ENCODE measurements around the gene VIT. TPM values are rescaled to one million over a fixed set of nuclear protein-coding genes. Genes with fewer than 3 reads are reported as not detected.

VIT gene
- total and polyA plus RNA-seq, 10 donors = 0.05 to 0.74 (median 0.38) TPM; not detected in 6

DNA sequence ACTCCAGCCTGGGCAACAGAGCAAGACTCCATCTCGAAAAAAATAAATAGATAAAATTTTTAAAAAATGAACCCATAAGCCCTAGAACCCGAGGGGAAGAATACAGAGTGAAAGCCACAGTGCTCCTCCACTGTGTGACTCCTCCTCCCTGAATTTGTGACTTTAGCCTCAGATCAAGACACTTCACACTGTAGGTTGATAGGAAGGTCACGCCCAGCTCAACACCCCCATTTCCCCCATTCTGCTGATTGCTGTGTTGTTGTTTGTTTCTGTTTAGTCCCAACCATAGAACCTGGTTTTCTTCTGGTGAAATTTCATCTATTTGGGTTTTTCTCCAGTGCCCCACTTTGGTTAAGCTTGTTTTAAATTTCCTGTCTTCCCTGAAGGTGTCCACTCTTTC lies 102.2 kb downstream of the VIT start:
- intact Hi-C loops (cut with DNase I; ENCODE audit: low total_unique reads) = no loop called here
- H3K9me3 ChIP-seq = peaks cover 0 to 10% (median 0%) of the 10 kb centered on the region in 8 donors
- H3K4me1 ChIP-seq = no peaks in the 10 kb centered on the region
- TF ChIP-seq CTCF (IDR thresholded peaks at IDR 0.05 in 8 of 11, conservative IDR thresholded peaks at IDR 0.05 in 3 of 11) (no peak), POLR2AphosphoS5 (IDR thresholded peaks at IDR 0.05) (no peak), POLR2A (IDR thresholded peaks at IDR 0.05) (no peak)
- DNase-seq = no peak
- no peaks in the 10 kb centered on the region for H3K36me3 ChIP-seq
- peaks cover 0 to 12% (median 0%) of the 10 kb centered on the region in 7 donors for H3K27me3 ChIP-seq (replicated peaks in 1 of 7)
- 64 to 87% (median 74%) methylated on average over 3 of the region's 3 CpGs for WGBS, 5 donors
- no peak overlapping the region for H3K4me3 ChIP-seq
- peak overlapping the region in 3 of 8 donors; percentile 30 to 53 (median 41) for H3K27ac ChIP-seq

DNA sequence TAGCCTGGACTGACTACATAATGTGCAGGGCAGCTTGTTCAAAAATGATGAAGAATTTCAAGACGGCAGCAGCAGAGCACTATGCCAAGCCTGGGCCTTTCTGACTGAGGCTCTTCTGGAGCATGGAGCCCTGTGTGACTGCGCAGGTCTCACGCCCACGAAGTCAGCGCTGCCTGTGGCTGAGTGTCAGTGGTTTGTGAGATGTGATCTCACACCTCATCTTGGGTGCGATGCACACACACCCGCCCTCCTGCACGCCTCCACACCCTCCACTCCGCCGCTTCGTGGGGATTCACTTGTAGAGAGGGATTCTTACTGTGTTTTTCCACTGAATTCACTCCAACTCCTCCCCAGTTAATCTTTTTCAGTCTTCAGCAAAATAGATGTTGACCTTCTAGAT lies 103.9 kb downstream of the VIT start:
- Histone ChIP-seq H3K4me3 (no peak overlapping the region), H3K4me1 (no peaks in the 10 kb centered on the region), H3K9me3 (peaks cover 0 to 10% (median 0%) of the 10 kb centered on the region in 8 donors), H3K36me3 (no peaks in the 10 kb centered on the region), H3K27me3 (replicated peaks in 1 of 7) (peaks cover 0 to 12% (median 0%) of the 10 kb centered on the region in 7 donors), H3K27ac (peak overlapping the region in 3 of 8 donors; percentile 10 to 53 (median 13))
- DNase-seq = no peak
- intact Hi-C loops (cut with DNase I; ENCODE audit: low total_unique reads) = no loop called here
- WGBS, 5 donors = 82 to 93% (median 83%) methylated on average over 11 of the region's 11 CpGs
- TF ChIP-seq POLR2A (IDR thresholded peaks at IDR 0.05) = no peak
- no peak for TF ChIP-seq CTCF (IDR thresholded peaks at IDR 0.05 in 8 of 11, conservative IDR thresholded peaks at IDR 0.05 in 3 of 11)
- peak in 1 of 3 donors; percentile 7 for TF ChIP-seq POLR2AphosphoS5 (IDR thresholded peaks at IDR 0.05)

GRCh38 chr2:36801088-36801487 lies 104.6 kb downstream of the VIT start:
- H3K9me3 ChIP-seq = peaks cover 0 to 10% (median 0%) of the 10 kb centered on the region in 8 donors
- intact Hi-C loops (cut with DNase I; ENCODE audit: low total_unique reads) = no loop called here
- DNase-seq = no peak
- whole genome bisulfite sequencing, 5 donors = 71 to 86% (median 74%) methylated on average over 6 of the region's 6 CpGs
- H3K36me3 ChIP-seq = no peaks in the 10 kb centered on the region
- H3K27ac ChIP-seq = peak overlapping the region in 2 of 8 donors; percentile 10 to 30
- H3K4me1 ChIP-seq = no peaks in the 10 kb centered on the region
- H3K27me3 ChIP-seq (replicated peaks in 1 of 7) = peaks cover 0 to 12% (median 0%) of the 10 kb centered on the region in 7 donors
- no peak overlapping the region for H3K4me3 ChIP-seq
- no peak for TF ChIP-seq POLR2A (IDR thresholded peaks at IDR 0.05)
- TF ChIP-seq CTCF (IDR thresholded peaks at IDR 0.05 in 8 of 11, conservative IDR thresholded peaks at IDR 0.05 in 3 of 11) = no peak
- no peak for TF ChIP-seq POLR2AphosphoS5 (IDR thresholded peaks at IDR 0.05)

- Histone ChIP-seq H3K36me3 (no peaks in the 10 kb centered on the region), H3K4me3 (no peak overlapping the region), H3K9me3 (peaks cover 0 to 10% (median 0%) of the 10 kb centered on the region in 8 donors), H3K4me1 (no peaks in the 10 kb centered on the region), H3K27ac (no peak overlapping the region), H3K27me3 (replicated peaks in 1 of 7) (peaks cover 0 to 5% (median 0%) of the 10 kb centered on the region in 7 donors)
- DNase-seq = no peak
- TF ChIP-seq CTCF (IDR thresholded peaks at IDR 0.05 in 8 of 11, conservative IDR thresholded peaks at IDR 0.05 in 3 of 11) (no peak), POLR2AphosphoS5 (IDR thresholded peaks at IDR 0.05) (no peak), POLR2A (IDR thresholded peaks at IDR 0.05) (no peak)
- intact Hi-C loops (cut with DNase I; ENCODE audit: low total_unique reads) = no loop called here
- WGBS, 5 donors = 58 to 87% (median 85%) methylated on average over 3 of the region's 3 CpGs
Measured at GRCh38 chr2:36802952-36803351, 106.4 kb downstream of the VIT start.

Data from spleen (tissue), 11 donors.